PFSK-1 (cell line): ENCODE measurements around the gene ZNF319.

ENCODE experiments used
- FOXP2 ChIP-seq: optimal IDR thresholded peaks from 2 replicates; pipeline ENCODE3; 2011; ENCODE audit warnings: borderline replicate concordance, control low read depth, inconsistent platforms; ENCODE audit not compliant: insufficient read depth; ENCODE audit errors: extremely low read length, extremely low read depth
- POLR2AphosphoS5 ChIP-seq: IDR thresholded peaks from 2 replicates; pipeline ENCODE4 v1.6.1; 2012; ENCODE audit warnings: low read depth, mild to moderate bottlenecking, control low read depth, low read length, moderate library complexity
- REST ChIP-seq, 2 experiments: IDR thresholded peaks; 2 replicates each; pipeline versions ENCODE4 v1.6.1 to v1.8.0; 2011 to 2012; ENCODE audit warnings: low read depth in 2 of 2, low read length in 2 of 2, control low read depth in 1 of 2, inconsistent platforms in 1 of 2, mild to moderate bottlenecking in 1 of 2, moderate library complexity in 1 of 2; ENCODE audit not compliant: insufficient read depth in 1 of 2
- SIN3A ChIP-seq: IDR thresholded peaks from 2 replicates; pipeline ENCODE4 v1.6.1; 2012; ENCODE audit warnings: mild to moderate bottlenecking, low read length, moderate library complexity, borderline replicate concordance; ENCODE audit not compliant: insufficient read depth
- TAF1 ChIP-seq: IDR thresholded peaks from 2 replicates; pipeline ENCODE4 v1.6.1; 2012; ENCODE audit warnings: low read length, control low read depth, borderline replicate concordance; ENCODE audit not compliant: insufficient read depth

- no peak for TF ChIP-seq SIN3A
- TF ChIP-seq POLR2AphosphoS5 = no peak
- TF ChIP-seq TAF1 = no peak
- TF ChIP-seq REST (IDR thresholded peaks at IDR 0.05; ENCODE audit: insufficient read depth in 1 of 2, low read depth in 2 of 2, low read length in 2 of 2) = no peak
- TF ChIP-seq FOXP2 = no peak
These were observed 11.5 kb downstream of the ZNF319 start for GRCh38 chr16:57988929-57989328.
